ENCODE measurements around the gene ATG10.
"Not testable (repeated sequence)": the region's sequence is repeated elsewhere in the genome, so short reads cannot be mapped to it uniquely, and the experiment has no call there.

Gene ATG10

DNA sequence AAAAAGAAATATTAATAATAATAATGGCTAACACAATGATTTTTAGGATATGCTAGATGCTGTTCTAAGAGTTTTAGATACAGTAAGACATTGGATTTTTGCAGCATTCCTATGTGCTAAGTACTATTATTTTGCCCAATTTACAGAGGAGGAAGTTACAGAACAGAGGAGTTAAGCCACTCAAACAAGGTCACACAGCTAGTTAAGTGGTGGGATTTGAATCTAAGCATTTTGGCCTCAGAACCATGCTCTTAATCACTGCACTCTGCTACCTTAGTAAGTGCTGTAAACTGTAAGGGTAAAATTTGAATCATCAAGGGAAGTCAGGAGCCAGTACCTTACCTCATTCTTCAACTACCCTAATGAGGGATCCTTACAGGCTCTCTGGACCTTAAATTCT is 280.9 kb downstream of the ATG10 start:
- no peak for DNase-seq
- in situ Hi-C loops (cut with MboI; ENCODE audit: low pct_unique_long_range_greater_than_20kb, low sequenced_read_pairs) = no loop called here

GRCh38 chr5:82255844-82256243 is 284.0 kb downstream of the ATG10 start:
- DNase-seq = no peak
- in situ Hi-C loops (cut with MboI; ENCODE audit: low pct_unique_long_range_greater_than_20kb, low sequenced_read_pairs) = no loop called here

GRCh38 chr5:82257247-82257646 is 285.4 kb downstream of the ATG10 start:
- in situ Hi-C loops (cut with MboI; ENCODE audit: low pct_unique_long_range_greater_than_20kb, low sequenced_read_pairs) = no loop called here
- DNase-seq = no peak

DNA sequence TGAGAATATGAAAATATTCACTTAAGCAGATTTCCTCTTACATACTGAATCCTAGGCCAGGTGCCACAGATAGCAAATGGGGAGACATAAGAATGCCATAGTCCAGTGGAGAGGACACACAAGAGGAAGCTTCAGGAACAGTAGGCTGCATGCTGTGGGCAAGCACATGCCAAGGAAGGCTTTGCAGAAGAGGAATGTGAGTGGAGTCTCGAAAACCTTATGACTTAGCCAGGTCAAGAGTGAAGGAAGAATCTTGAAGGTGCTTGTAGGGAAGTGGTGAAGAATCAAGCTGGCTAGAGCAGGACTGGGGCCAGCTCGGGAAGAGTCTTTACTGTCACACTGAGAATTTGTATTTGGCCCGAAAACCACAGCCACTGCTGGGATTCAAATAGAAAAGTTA is 285.9 kb downstream of the ATG10 start:
- no peak for DNase-seq
- in situ Hi-C loops (cut with MboI; ENCODE audit: low pct_unique_long_range_greater_than_20kb, low sequenced_read_pairs) = no loop called here

- in situ Hi-C loops (cut with MboI; ENCODE audit: low pct_unique_long_range_greater_than_20kb, low sequenced_read_pairs) = no loop called here
- peak; percentile 47 for DNase-seq
Observed at GRCh38 chr5:82259172-82259800, 287.5 kb downstream of the ATG10 start.

GRCh38 chr5:82265047-82265446 is 293.2 kb downstream of the ATG10 start:
- no peak for DNase-seq
- in situ Hi-C loops (cut with MboI; ENCODE audit: low pct_unique_long_range_greater_than_20kb, low sequenced_read_pairs) = no loop called here

DNA sequence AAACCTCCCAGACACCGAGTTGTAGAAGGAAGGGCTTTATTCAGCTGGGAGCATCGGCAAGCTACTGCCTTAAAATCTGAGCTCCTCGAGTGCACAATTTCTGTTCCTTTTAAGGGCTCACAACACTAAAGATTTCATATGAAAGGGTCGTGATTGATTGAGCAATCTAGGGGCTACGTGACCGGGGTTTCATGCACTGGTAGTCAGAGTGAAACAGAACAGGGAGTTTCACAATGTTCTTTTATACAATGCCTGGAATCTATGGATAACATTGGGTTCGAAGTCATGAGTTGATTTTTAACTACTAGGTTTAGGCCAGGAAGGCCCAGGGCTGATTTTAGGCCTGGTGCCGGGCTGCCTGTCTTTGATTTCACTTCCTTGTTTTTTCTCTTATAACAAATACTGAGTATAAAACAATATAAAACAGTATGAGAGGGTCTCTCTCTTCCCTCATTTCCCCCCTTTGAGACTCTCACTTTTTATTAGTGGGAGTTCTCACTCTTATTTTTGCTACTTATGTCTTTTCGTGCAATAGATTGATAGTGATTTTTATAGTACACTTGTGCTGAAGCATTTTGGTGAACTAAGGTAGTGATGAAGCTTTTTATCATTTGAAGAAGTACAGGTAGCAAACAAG is 295.6 kb downstream of the ATG10 start:
- DNase-seq; in situ Hi-C loops (cut with MboI; ENCODE audit: low pct_unique_long_range_greater_than_20kb, low sequenced_read_pairs): not testable (repeated sequence)

DNA sequence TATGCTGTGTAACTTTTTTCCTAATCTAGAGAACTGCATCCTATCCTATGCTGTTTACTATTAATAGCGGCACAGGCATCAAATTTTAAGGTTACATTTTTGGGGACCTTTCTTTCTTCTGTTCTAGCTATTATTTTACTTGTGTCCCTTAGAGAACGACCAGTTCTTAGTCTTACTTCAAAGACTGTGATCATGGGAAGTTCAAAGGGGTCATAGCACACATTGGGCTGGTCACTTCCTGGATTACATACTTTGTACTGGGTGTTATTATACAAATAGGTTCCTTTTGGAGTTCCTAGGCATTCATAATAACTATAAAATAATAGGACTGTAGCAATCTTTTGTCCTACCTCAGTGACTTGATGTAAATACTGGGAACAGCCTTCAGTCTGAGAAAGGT is 297.5 kb downstream of the ATG10 start:
- in situ Hi-C loops (cut with MboI; ENCODE audit: low pct_unique_long_range_greater_than_20kb, low sequenced_read_pairs); DNase-seq: not testable (repeated sequence)

DNA sequence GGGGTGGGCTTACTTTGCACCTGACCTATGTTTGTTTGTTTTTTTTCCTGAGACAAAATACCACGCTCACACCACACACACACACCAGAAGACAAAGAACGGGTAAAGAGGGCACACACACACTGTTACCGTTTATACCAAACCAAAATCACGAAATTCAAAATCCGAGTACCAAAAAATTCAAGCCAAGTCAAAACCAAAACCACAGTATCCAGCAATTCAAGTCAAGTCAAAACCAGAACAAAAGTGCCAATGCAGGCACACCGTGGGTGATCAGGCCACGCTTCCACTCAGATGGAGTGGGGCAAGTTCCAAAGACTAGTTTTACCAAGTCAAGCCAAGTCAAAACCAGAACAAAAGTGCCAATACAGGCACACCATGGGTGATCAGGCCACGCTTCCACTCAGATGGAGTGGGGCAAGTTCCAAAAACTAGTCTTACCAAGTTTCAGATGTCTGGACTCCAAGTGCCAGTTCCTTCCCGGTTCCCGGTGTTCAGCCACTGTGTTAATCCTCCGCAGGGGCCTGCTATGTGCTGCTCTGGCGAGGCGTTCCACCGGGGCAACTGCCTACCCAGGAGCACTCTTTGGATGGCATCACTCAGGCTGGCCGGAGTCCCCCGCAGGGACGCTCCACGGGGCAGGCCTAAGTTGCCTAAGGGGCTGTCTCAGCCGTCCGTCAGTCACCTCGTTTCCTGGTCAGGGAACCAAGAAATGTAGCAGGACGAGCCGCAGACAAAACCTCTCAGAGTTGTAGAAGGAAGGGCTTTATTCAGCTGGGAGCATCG is 300.9 kb downstream of the ATG10 start:
- DNase-seq; in situ Hi-C loops (cut with MboI; ENCODE audit: low pct_unique_long_range_greater_than_20kb, low sequenced_read_pairs): not testable (repeated sequence)

DNA sequence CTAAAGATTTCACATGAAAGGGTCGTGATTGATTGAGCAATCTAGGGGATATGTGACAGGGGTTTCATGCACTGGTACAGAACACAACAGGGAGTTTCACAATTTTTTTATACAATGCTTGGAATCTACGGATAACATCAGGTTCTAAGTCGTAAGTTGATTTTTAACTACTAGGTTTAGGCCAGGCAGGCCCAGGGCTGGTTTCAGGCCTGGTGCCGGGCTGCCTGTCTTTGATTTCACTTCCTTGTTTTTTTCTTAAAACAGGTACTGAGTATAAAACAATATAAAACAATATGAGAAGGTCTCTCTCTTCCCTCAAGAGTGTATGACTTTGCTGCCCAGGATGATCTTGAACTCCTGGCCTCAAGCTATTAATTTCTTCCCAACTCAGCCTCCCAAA is 301.6 kb downstream of the ATG10 start:
- in situ Hi-C loops (cut with MboI; ENCODE audit: low pct_unique_long_range_greater_than_20kb, low sequenced_read_pairs) = not testable (repeated sequence)
- peak; percentile 35 for DNase-seq

DNA sequence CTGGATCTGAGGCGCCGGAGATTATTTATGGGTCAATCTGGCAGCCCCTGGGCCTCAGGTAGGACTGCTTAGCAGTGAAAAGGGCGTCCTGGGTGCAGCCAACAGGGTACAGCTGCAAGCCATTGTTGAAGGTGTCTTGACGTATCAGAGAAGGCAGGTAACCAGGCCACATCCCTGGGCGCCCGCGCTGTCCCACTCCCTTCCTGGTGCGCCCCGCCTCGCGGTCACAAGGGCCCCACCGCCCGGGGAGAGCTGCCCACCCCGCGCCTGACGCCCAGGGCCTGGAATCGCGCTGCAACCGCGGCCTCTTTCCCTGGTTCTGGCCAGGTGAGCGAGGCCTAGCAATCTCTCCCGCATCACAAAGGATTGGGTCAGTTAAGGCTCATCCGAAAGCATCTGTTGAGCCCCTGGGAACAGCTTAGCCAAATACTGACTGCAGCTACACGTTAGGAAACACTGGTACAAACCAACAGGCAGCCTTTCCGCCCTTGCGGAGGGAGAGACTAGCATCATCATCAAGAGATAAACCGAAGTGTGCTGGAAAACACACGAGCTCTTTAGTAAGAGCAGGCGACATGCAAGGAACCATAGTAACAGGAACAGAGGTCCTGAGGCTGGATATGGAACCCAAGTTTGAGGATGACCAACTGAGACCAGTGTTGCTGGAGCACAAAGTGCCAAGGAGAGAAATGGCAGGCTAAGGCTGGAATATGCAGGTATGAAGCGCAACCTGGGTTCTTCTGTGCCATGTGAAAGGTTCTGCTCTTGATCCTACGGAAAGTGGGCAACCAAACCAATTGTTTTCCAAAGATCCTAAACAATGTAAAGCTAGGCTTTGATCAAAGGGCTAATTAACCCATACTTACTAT is 302.8 kb downstream of the ATG10 start:
- peak; percentile 41 for DNase-seq
- in situ Hi-C loops (cut with MboI; ENCODE audit: low pct_unique_long_range_greater_than_20kb, low sequenced_read_pairs) = no loop called here

- no peak for DNase-seq
- in situ Hi-C loops (cut with MboI; ENCODE audit: low pct_unique_long_range_greater_than_20kb, low sequenced_read_pairs) = no loop called here
Observed at GRCh38 chr5:82275216-82275664, 303.4 kb downstream of the ATG10 start.

DNA sequence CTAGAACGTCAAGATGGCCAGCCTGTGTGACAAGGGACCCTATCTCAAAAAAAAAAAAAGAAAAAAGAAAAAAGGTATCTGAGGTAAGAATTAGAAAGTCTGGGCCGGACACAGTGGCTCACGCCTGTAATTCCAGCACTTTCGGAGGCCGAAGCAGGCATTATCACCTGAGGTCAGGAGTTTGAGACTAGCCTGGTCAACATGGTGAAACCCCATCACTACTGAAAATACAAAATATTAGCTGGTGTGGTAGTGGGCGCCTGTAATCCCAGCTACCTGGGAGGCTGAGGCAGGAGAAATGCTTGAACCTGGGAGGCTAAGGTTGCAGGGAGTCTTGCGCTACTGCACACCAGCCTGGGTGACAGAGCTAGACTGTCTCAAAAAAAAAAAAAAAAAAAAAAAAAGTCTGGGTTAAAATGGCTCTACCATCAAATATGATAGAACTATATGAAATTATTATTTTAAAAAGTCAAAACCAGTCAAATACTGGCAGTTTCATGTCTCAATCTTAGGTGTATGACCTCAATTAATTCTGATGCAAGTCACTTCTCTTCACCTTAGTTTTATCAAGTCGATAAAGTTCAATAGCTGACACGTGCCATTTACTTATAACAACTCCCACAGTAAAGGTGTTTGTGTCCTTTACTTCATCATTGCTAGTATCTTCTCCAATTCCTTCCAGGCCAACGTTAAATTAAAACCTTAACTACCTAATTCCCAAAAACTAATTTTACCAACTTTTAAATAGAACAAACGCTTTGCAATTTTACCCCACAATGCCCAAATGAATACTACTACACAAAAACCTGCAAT is 305.2 kb downstream of the ATG10 start:
- in situ Hi-C loops (cut with MboI; ENCODE audit: low pct_unique_long_range_greater_than_20kb, low sequenced_read_pairs) = no loop called here
- DNase-seq = peak; percentile 28

DNA sequence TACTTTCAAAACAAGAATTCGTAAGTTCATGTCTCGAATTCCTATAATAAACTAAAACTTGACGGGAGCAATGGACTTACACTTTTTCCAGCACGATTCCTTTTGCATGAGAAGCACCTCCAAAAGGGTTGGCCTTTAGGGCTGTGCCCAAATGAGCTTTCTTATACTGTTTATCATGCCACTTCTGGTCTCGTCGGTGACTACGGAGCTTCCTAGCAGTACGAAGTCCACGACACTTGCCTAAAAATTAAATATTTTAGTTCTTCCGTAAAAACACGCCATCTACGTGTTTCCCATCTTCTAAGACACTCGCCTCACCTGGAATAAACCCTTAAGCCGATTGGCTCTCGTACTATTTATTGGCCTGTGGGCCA is 305.8 kb downstream of the ATG10 start:
- in situ Hi-C loops (cut with MboI; ENCODE audit: low pct_unique_long_range_greater_than_20kb, low sequenced_read_pairs) = no loop called here

GRCh38 chr5:82277987-82278710 is 306.3 kb downstream of the ATG10 start, which contains the start of gene RPS23:
Gene RPS23 (minus strand): TSS chr5:82278354. CDS start chr5:82278323, 31 bp downstream.
- DNase-seq = peak; percentile 94
- in situ Hi-C loops (cut with MboI; ENCODE audit: low pct_unique_long_range_greater_than_20kb, low sequenced_read_pairs) = no loop called here

More for the DNA sequence above, 305.8 kb downstream of the ATG10 start:
- DNase-seq = peak; percentile 47

- DNase-seq = no peak
- in situ Hi-C loops (cut with MboI; ENCODE audit: low pct_unique_long_range_greater_than_20kb, low sequenced_read_pairs) = no loop called here
Observed at GRCh38 chr5:82278711-82279370, 307.0 kb downstream of the ATG10 start.

- DNase-seq = no peak
- in situ Hi-C loops (cut with MboI; ENCODE audit: low pct_unique_long_range_greater_than_20kb, low sequenced_read_pairs) = no loop called here
Observed at GRCh38 chr5:82283893-82284292, 312.1 kb downstream of the ATG10 start.

Data from KBM-7 (cell line).